MG63 (cell line): ENCODE measurements around the gene WBP2. TPM values are rescaled to one million over a fixed set of nuclear protein-coding genes. Genes with fewer than 3 reads are reported as not detected.

ENCODE experiments used
- DNase-seq: peaks from one replicate; pipeline ENCODE4 v3.0.0-alpha.2; 2020
- H3K27me3 ChIP-seq: fragments of 250-450 bp; sonication (Bioruptor Pico); 2 replicates; pipeline ENCODE4 v1.5.1; 2020; ENCODE audit warnings: mild to moderate bottlenecking, moderate library complexity
- H3K36me3 ChIP-seq: fragments of 250-450 bp; sonication (Bioruptor Pico); 2 replicates; pipeline ENCODE4 v1.5.1; 2020; ENCODE audit warnings: mild to moderate bottlenecking, moderate library complexity
- H3K4me3 ChIP-seq: fragments of 250-450 bp; sonication (Bioruptor Pico); 2 replicates; pipeline ENCODE4 v1.5.1; 2020; ENCODE audit warnings: mild to moderate bottlenecking, moderate library complexity
- H3K9me3 ChIP-seq: fragments of 250-450 bp; sonication (Bioruptor Pico); 2 replicates; pipeline ENCODE4 v1.5.1; 2020; ENCODE audit warnings: mild to moderate bottlenecking, moderate library complexity
- total RNA-seq: library from RNA; depleted of rRNA; stranded (reverse); fragments of >200 nt; shearing (Covaris generic); gene quantifications from 2 replicates; pipeline ENCODE4 v1.2.3, GENCODE V29; 2014; ENCODE audit warnings: low replicate concordance

Gene WBP2
- total RNA-seq, 1 experiment from 2014 or later = 7.9 TPM

- no peak for DNase-seq
- no peak overlapping the region for H3K4me3 ChIP-seq
- no peaks in the 10 kb centered on the region for H3K27me3 ChIP-seq
- H3K36me3 ChIP-seq = peaks cover 18% of the 10 kb centered on the region
- H3K9me3 ChIP-seq = no peaks in the 10 kb centered on the region
Measured at GRCh38 chr17:75842963-75843576, 12.1 kb downstream of the WBP2 start.

- no peak for DNase-seq
- no peaks in the 10 kb centered on the region for H3K27me3 ChIP-seq
- H3K36me3 ChIP-seq = peaks cover 12% of the 10 kb centered on the region
Measured at GRCh38 chr17:75842411-75842810, 12.7 kb downstream of the WBP2 start.

GRCh38 chr17:75840799-75841164 lies 14.4 kb downstream of the WBP2 start:
- Histone ChIP-seq H3K36me3 (0 out of 2 replicates have a peak, but pooled peaks cover 1% of the 10 kb centered on the region), H3K9me3 (no peaks in the 10 kb centered on the region), H3K27me3 (no peaks in the 10 kb centered on the region), H3K4me3 (no peak overlapping the region)
- DNase-seq = no peak

More at GRCh38 chr17:75842411-75842810, 12.7 kb downstream of the WBP2 start:
- Histone ChIP-seq H3K4me3 (no peak overlapping the region), H3K9me3 (no peaks in the 10 kb centered on the region)

- no peak for DNase-seq
- Histone ChIP-seq H3K36me3 (no peaks in the 10 kb centered on the region), H3K9me3 (no peaks in the 10 kb centered on the region), H3K4me3 (no peak overlapping the region), H3K27me3 (no peaks in the 10 kb centered on the region)
Measured at GRCh38 chr17:75839942-75840798, 15.0 kb downstream of the WBP2 start.

GRCh38 chr17:75838410-75838809 lies 16.7 kb downstream of the WBP2 start:
- no peaks in the 10 kb centered on the region for H3K27me3 ChIP-seq
- no peaks in the 10 kb centered on the region for H3K9me3 ChIP-seq
- no peak for DNase-seq
- H3K36me3 ChIP-seq = no peaks in the 10 kb centered on the region
- H3K4me3 ChIP-seq = no peak overlapping the region

- no peak overlapping the region for H3K4me3 ChIP-seq
- DNase-seq = no peak
- H3K9me3 ChIP-seq = no peaks in the 10 kb centered on the region
- H3K36me3 ChIP-seq = no peaks in the 10 kb centered on the region
- H3K27me3 ChIP-seq = no peaks in the 10 kb centered on the region
Measured at GRCh38 chr17:75837899-75838298, 17.2 kb downstream of the WBP2 start.

- no peak for DNase-seq
- H3K4me3 ChIP-seq = no peak overlapping the region
- H3K36me3 ChIP-seq = no peaks in the 10 kb centered on the region
Measured at GRCh38 chr17:75836605-75837004, 18.5 kb downstream of the WBP2 start.

GRCh38 chr17:75835654-75835987 lies 19.5 kb downstream of the WBP2 start:
- DNase-seq = no peak
- H3K9me3 ChIP-seq = no peaks in the 10 kb centered on the region
- no peak overlapping the region for H3K4me3 ChIP-seq
- no peaks in the 10 kb centered on the region for H3K27me3 ChIP-seq
- no peaks in the 10 kb centered on the region for H3K36me3 ChIP-seq

More at GRCh38 chr17:75836605-75837004, 18.5 kb downstream of the WBP2 start:
- Histone ChIP-seq H3K27me3 (no peaks in the 10 kb centered on the region), H3K9me3 (no peaks in the 10 kb centered on the region)

GRCh38 chr17:75834928-75835653 lies 20.0 kb downstream of the WBP2 start:
- Histone ChIP-seq H3K27me3 (no peaks in the 10 kb centered on the region), H3K9me3 (no peaks in the 10 kb centered on the region), H3K36me3 (no peaks in the 10 kb centered on the region), H3K4me3 (no peak overlapping the region)
- DNase-seq = no peak

GRCh38 chr17:75834279-75834920 lies 20.7 kb downstream of the WBP2 start:
- Histone ChIP-seq H3K27me3 (no peaks in the 10 kb centered on the region), H3K4me3 (no peak overlapping the region), H3K36me3 (no peaks in the 10 kb centered on the region), H3K9me3 (no peaks in the 10 kb centered on the region)
- no peak for DNase-seq

- Histone ChIP-seq H3K4me3 (no peak overlapping the region), H3K9me3 (no peaks in the 10 kb centered on the region), H3K36me3 (no peaks in the 10 kb centered on the region), H3K27me3 (no peaks in the 10 kb centered on the region)
- no peak for DNase-seq
Measured at GRCh38 chr17:75832652-75833400, 22.3 kb downstream of the WBP2 start.

- Histone ChIP-seq H3K4me3 (no peak overlapping the region), H3K36me3 (no peaks in the 10 kb centered on the region), H3K9me3 (no peaks in the 10 kb centered on the region), H3K27me3 (no peaks in the 10 kb centered on the region)
- peak; percentile 29 for DNase-seq
Measured at GRCh38 chr17:75832164-75832651, 22.9 kb downstream of the WBP2 start.

- DNase-seq = no peak
- H3K27me3 ChIP-seq = no peaks in the 10 kb centered on the region
- no peaks in the 10 kb centered on the region for H3K9me3 ChIP-seq
Measured at GRCh38 chr17:75831032-75831571, 24.0 kb downstream of the WBP2 start.

GRCh38 chr17:75830164-75831031 lies 24.7 kb downstream of the WBP2 start:
- no peaks in the 10 kb centered on the region for H3K27me3 ChIP-seq
- peaks cover 4% of the 10 kb centered on the region for H3K36me3 ChIP-seq
- H3K4me3 ChIP-seq = no peak overlapping the region
- no peaks in the 10 kb centered on the region for H3K9me3 ChIP-seq
- no peak for DNase-seq

More at GRCh38 chr17:75831032-75831571, 24.0 kb downstream of the WBP2 start:
- H3K4me3 ChIP-seq = no peak overlapping the region
- no peaks in the 10 kb centered on the region for H3K36me3 ChIP-seq

- no peak for DNase-seq
- Histone ChIP-seq H3K36me3 (peaks cover 4% of the 10 kb centered on the region), H3K27me3 (no peaks in the 10 kb centered on the region), H3K9me3 (no peaks in the 10 kb centered on the region), H3K4me3 (no peak overlapping the region)
Measured at GRCh38 chr17:75829747-75830146, 25.4 kb downstream of the WBP2 start.
